ENCODE data around the gene TIAM1. TPM values are rescaled to one million over a fixed set of nuclear protein-coding genes. Genes with fewer than 3 reads are reported as not detected.

Gene TIAM1
- polyA plus RNA-seq, 2 of the 4 experiments (the other 2 are of a cell fraction) = 0.23 to 0.40 TPM

DNA sequence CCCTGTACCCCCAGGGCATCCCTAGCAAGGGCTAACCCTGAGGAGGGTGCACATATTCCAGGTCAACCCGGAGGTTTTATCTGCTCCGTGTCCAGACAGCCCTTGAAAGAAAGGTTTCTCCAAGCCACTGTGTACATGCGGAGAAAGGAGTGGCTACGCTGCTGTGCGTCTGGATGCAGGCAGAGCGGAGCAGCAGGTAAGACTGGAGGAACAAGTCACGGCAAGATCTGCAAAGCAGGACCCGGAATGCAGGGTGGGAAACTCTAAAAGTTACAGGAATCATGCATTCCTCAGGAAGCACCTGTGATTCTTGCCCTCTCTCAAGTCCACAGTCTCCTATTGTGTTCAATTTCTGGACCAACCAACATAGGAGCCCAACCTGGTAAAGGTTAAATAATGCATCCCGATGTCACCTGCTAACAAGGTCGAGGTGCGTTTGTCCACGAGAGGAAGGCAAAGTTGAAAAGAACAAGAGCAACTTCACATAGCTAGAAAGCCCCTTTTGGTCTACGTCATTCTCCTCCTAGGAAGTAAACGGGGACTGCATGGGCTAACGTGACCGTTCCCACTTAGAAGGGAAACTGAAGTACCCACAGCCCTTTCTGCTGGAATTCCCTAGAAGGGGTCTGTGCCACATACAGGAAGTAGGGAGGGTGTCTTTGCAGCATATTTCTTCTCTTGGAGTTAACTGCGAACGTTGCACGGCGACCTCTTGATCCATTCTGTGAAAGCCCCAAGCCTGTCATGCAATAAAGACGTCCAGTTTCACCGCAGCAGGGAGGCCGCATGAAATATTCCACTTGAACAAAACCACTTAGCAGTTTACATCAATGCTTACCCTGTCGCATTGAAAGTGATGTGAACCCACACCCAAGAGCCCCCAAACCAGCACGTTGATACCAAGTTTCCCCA, 5.8 kb downstream of the TIAM1 start:
- Histone ChIP-seq H3K27ac (no peak overlapping the region), H3K9me3 (no peaks in the 10 kb centered on the region), H3K4me2 (no peak overlapping the region), H3K4me1 (no peaks in the 10 kb centered on the region), H3K4me3 (no peak overlapping the region)
- no peak for ATAC-seq
- no peak for FAIRE-seq
- no peak for TF ChIP-seq TFCP2L1 (CRISPR knock-in tag; IDR thresholded peaks at IDR 0.05)
- no peak for TF ChIP-seq ZFP36 (IDR thresholded peaks at IDR 0.05; ENCODE audit: borderline replicate concordance, partially characterized antibody)
- no peak for TF ChIP-seq JUNB (IDR thresholded peaks at IDR 0.05)
- TF ChIP-seq SMC3 (IDR thresholded peaks at IDR 0.05) = no peak
- TF ChIP-seq ZNF302 (CRISPR knock-in tag; IDR thresholded peaks at IDR 0.05) = no peak
- no peak for TF ChIP-seq CEBPB (IDR thresholded peaks at IDR 0.05)
- TF ChIP-seq, protein P1, sequence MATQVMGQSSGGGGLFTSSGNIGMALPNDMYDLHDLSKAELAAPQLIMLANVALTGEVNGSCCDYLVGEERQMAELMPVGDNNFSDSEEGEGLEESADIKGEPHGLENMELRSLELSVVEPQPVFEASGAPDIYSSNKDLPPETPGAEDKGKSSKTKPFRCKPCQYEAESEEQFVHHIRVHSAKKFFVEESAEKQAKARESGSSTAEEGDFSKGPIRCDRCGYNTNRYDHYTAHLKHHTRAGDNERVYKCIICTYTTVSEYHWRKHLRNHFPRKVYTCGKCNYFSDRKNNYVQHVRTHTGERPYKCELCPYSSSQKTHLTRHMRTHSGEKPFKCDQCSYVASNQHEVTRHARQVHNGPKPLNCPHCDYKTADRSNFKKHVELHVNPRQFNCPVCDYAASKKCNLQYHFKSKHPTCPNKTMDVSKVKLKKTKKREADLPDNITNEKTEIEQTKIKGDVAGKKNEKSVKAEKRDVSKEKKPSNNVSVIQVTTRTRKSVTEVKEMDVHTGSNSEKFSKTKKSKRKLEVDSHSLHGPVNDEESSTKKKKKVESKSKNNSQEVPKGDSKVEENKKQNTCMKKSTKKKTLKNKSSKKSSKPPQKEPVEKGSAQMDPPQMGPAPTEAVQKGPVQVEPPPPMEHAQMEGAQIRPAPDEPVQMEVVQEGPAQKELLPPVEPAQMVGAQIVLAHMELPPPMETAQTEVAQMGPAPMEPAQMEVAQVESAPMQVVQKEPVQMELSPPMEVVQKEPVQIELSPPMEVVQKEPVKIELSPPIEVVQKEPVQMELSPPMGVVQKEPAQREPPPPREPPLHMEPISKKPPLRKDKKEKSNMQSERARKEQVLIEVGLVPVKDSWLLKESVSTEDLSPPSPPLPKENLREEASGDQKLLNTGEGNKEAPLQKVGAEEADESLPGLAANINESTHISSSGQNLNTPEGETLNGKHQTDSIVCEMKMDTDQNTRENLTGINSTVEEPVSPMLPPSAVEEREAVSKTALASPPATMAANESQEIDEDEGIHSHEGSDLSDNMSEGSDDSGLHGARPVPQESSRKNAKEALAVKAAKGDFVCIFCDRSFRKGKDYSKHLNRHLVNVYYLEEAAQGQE (IDR thresholded peaks at IDR 0.05) = no peak
- no peak for TF ChIP-seq RAD21 (conservative IDR thresholded peaks at IDR 0.05 in 1 of 2, IDR thresholded peaks at IDR 0.05 in 1 of 2)
- TF ChIP-seq, protein P2, sequence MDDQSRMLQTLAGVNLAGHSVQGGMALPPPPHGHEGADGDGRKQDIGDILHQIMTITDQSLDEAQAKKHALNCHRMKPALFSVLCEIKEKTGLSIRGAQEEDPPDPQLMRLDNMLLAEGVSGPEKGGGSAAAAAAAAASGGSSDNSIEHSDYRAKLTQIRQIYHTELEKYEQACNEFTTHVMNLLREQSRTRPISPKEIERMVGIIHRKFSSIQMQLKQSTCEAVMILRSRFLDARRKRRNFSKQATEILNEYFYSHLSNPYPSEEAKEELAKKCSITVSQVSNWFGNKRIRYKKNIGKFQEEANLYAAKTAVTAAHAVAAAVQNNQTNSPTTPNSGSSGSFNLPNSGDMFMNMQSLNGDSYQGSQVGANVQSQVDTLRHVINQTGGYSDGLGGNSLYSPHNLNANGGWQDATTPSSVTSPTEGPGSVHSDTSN (IDR thresholded peaks at IDR 0.05) = no peak
- no peak for TF ChIP-seq KDM5A (IDR thresholded peaks at IDR 0.05)
- no peak for TF ChIP-seq CHD4 (IDR thresholded peaks at IDR 0.05; ENCODE audit: borderline replicate concordance)
- TF ChIP-seq, protein P3, sequence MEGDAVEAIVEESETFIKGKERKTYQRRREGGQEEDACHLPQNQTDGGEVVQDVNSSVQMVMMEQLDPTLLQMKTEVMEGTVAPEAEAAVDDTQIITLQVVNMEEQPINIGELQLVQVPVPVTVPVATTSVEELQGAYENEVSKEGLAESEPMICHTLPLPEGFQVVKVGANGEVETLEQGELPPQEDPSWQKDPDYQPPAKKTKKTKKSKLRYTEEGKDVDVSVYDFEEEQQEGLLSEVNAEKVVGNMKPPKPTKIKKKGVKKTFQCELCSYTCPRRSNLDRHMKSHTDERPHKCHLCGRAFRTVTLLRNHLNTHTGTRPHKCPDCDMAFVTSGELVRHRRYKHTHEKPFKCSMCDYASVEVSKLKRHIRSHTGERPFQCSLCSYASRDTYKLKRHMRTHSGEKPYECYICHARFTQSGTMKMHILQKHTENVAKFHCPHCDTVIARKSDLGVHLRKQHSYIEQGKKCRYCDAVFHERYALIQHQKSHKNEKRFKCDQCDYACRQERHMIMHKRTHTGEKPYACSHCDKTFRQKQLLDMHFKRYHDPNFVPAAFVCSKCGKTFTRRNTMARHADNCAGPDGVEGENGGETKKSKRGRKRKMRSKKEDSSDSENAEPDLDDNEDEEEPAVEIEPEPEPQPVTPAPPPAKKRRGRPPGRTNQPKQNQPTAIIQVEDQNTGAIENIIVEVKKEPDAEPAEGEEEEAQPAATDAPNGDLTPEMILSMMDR (IDR thresholded peaks at IDR 0.05) = no peak
- TF ChIP-seq TP53 (CRISPR knock-in tag; IDR thresholded peaks at IDR 0.05) = no peak
- no peak for TF ChIP-seq RARB (CRISPR knock-in tag; IDR thresholded peaks at IDR 0.05)
- TF ChIP-seq, protein P4, sequence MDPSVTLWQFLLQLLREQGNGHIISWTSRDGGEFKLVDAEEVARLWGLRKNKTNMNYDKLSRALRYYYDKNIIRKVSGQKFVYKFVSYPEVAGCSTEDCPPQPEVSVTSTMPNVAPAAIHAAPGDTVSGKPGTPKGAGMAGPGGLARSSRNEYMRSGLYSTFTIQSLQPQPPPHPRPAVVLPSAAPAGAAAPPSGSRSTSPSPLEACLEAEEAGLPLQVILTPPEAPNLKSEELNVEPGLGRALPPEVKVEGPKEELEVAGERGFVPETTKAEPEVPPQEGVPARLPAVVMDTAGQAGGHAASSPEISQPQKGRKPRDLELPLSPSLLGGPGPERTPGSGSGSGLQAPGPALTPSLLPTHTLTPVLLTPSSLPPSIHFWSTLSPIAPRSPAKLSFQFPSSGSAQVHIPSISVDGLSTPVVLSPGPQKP (IDR thresholded peaks at IDR 0.05; ENCODE audit: low read depth, low read length) = no peak
- POLR2A ChIA-PET = no interaction called here
- DNase-seq (ENCODE audit: low read depth in 1 of 2, low spot score in 1 of 2) = no peak
- CTCF ChIA-PET = no interaction called here
- WGBS (ENCODE audit: missing lambda C conversion rate) = 55% methylated on average over 23 of the region's 25 CpGs

DNA sequence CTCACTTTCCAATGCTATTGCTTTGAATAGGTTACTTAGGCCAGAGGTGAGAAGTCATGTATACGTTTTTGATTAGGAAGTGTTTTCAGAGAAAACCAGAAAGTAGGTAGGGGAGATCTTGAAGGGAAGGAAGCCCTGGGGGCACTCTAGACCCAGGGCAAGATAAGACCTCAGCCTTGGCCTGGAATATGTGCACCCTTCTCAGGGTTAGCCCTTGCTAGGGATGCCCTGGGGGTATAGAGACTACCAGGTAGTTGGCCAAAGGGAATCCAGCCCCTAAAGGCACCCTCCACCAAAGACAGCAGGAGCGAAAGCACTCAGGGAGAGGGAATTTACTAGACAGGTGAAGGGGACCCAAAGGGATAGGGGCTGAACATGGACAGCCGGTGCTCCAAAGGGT, 7.0 kb downstream of the TIAM1 start:
- Histone ChIP-seq H3K27ac (no peak overlapping the region), H3K4me1 (no peaks in the 10 kb centered on the region), H3K4me2 (no peak overlapping the region), H3K9me3 (no peaks in the 10 kb centered on the region), H3K4me3 (no peak overlapping the region)
- DNase-seq (ENCODE audit: low read depth in 1 of 2, low spot score in 1 of 2) (no peak), FAIRE-seq (no peak), ATAC-seq (no peak)
- ChIA-PET POLR2A (no interaction called here), CTCF (no interaction called here)
- no peak for TF ChIP-seq POLR2AphosphoS2 (conservative IDR thresholded peaks at IDR 0.05; ENCODE audit: low read length)
- TF ChIP-seq FOSL2 (IDR thresholded peaks at IDR 0.05) = no peak
- no peak for TF ChIP-seq FOSL2 (CRISPR knock-in tag; IDR thresholded peaks at IDR 0.05)
- TF ChIP-seq EP300 (IDR thresholded peaks at IDR 0.05) = no peak
- no peak for TF ChIP-seq POLR2A (IDR thresholded peaks at IDR 0.05; ENCODE audit: low read length)
- TF ChIP-seq EHMT2 (IDR thresholded peaks at IDR 0.05; ENCODE audit: low read depth) = no peak
- TF ChIP-seq RFX5 (IDR thresholded peaks at IDR 0.05) = no peak
- TF ChIP-seq, protein P1 (IDR thresholded peaks at IDR 0.05) = no peak
- TF ChIP-seq TP53 (CRISPR knock-in tag; IDR thresholded peaks at IDR 0.05) = no peak
- WGBS (ENCODE audit: missing lambda C conversion rate) = 52% methylated on average over 3 of the region's 3 CpGs
